H9 (cell line): ENCODE results near the gene FANK1. TPM values are rescaled to one million over a fixed set of nuclear protein-coding genes. Genes with fewer than 3 reads are reported as not detected.
A peak's percentile ranks its signal among the peaks of the same experiment; 100 is the strongest.

Experiments used
- DNase-seq: peaks from one replicate; pipeline ENCODE4 v3.0.0-alpha.2; 2017
- H2AFZ ChIP-seq: one replicate; pipeline ENCODE4 v1.6.1; 2013; ENCODE audit warnings: mild to moderate bottlenecking, low read length, control low read depth, moderate library complexity
- H2AK5ac ChIP-seq: 2 replicates; pipeline ENCODE4 v1.6.1; 2013; ENCODE audit warnings: low read length, control low read depth, mixed read lengths; ENCODE audit not compliant: insufficient read length
- H2BK120ac ChIP-seq: one replicate; pipeline ENCODE4 v1.6.1; 2013; ENCODE audit warnings: low read depth, mild to moderate bottlenecking, low read length, control low read depth, inconsistent platforms; ENCODE audit not compliant: poor library complexity, severe bottlenecking
- H2BK12ac ChIP-seq: 2 replicates; pipeline ENCODE4 v1.6.1; 2013; ENCODE audit warnings: low read length, control low read depth, mixed read lengths, low read depth; ENCODE audit not compliant: insufficient read length
- H2BK15ac ChIP-seq: 2 replicates; pipeline ENCODE4 v1.6.1; 2013; ENCODE audit warnings: low read depth, low read length, control low read depth
- H2BK20ac ChIP-seq: one replicate; pipeline ENCODE4 v1.6.1; 2013; ENCODE audit warnings: low read depth, mild to moderate bottlenecking, low read length, control low read depth, inconsistent platforms; ENCODE audit not compliant: poor library complexity, severe bottlenecking
- H2BK5ac ChIP-seq: 2 replicates; pipeline ENCODE4 v1.6.1; 2013; ENCODE audit warnings: low read length, control low read depth, mixed read lengths; ENCODE audit not compliant: insufficient read length
- H3K14ac ChIP-seq: 2 replicates; pipeline ENCODE4 v1.6.1; 2013; ENCODE audit warnings: low read length, control low read depth; ENCODE audit not compliant: insufficient read depth
- H3K18ac ChIP-seq: 2 replicates; pipeline ENCODE4 v1.6.1; 2013; ENCODE audit warnings: low read depth, mild to moderate bottlenecking, mixed read lengths, low read length, control low read depth; ENCODE audit not compliant: insufficient read length
- H3K23ac ChIP-seq: 2 replicates; pipeline ENCODE4 v1.6.1; 2013; ENCODE audit warnings: low read length, control low read depth, mixed read lengths, low read depth; ENCODE audit not compliant: insufficient read length
- H3K23me2 ChIP-seq: 2 replicates; pipeline ENCODE4 v1.6.1; 2013; ENCODE audit warnings: low read depth, mild to moderate bottlenecking, mixed read lengths, low read length, control low read depth; ENCODE audit not compliant: insufficient read length, poor library complexity, severe bottlenecking
- H3K27ac ChIP-seq: 2 replicates; pipeline ENCODE4 v1.5.1; 2013; ENCODE audit warnings: low read length, control low read depth, mixed read lengths, low read depth; ENCODE audit not compliant: insufficient read length
- H3K27me3 ChIP-seq: 2 replicates; pipeline ENCODE4 v1.6.1; 2013; ENCODE audit warnings: low read length, control low read depth, inconsistent platforms; ENCODE audit not compliant: insufficient read depth
- H3K4ac ChIP-seq: 2 replicates; pipeline ENCODE4 v1.6.1; 2013; ENCODE audit warnings: low read depth, mild to moderate bottlenecking, control low read depth, inconsistent platforms, low read length, moderate library complexity
- H3K4me1 ChIP-seq: 2 replicates; pipeline ENCODE4 v1.6.1; 2013; ENCODE audit warnings: low read length, control low read depth, inconsistent platforms; ENCODE audit not compliant: insufficient read depth
- H3K4me2 ChIP-seq: 2 replicates; pipeline ENCODE4 v1.6.1; 2013; ENCODE audit warnings: low read length, control low read depth, mixed read lengths; ENCODE audit not compliant: insufficient read length, insufficient read depth
- H3K56ac ChIP-seq: 2 replicates; pipeline ENCODE4 v1.6.1; 2013; ENCODE audit warnings: low read depth, mild to moderate bottlenecking, mixed read lengths, low read length, control low read depth; ENCODE audit not compliant: insufficient read length
- H3K79me1 ChIP-seq: 2 replicates; pipeline ENCODE4 v1.6.1; 2013; ENCODE audit warnings: low read depth, mild to moderate bottlenecking, moderate library complexity, low read length, control low read depth, inconsistent platforms; ENCODE audit not compliant: insufficient read depth, poor library complexity, severe bottlenecking
- H3K79me2 ChIP-seq: 2 replicates; pipeline ENCODE4 v1.6.1; 2013; ENCODE audit warnings: low read length, control low read depth, inconsistent platforms; ENCODE audit not compliant: insufficient read depth
- H3K9ac ChIP-seq: 2 replicates; pipeline ENCODE4 v1.6.1; 2013; ENCODE audit warnings: low read length, control low read depth, mixed read lengths; ENCODE audit not compliant: insufficient read length; ENCODE audit errors: extremely low read depth
- H3K9me3 ChIP-seq: one replicate; pipeline ENCODE4 v1.6.1; 2013; ENCODE audit warnings: low read depth, low read length, inconsistent platforms; ENCODE audit not compliant: control insufficient read depth
- H3T11ph ChIP-seq: one replicate; pipeline ENCODE4 v1.6.1; 2013; ENCODE audit warnings: mild to moderate bottlenecking, low read length, control low read depth, inconsistent platforms
- H4K20me1 ChIP-seq: one replicate; pipeline ENCODE4 v1.6.1; 2013; ENCODE audit not compliant: control insufficient read depth, insufficient read length, insufficient read depth
- H4K5ac ChIP-seq: 2 replicates; pipeline ENCODE4 v1.6.1; 2013; ENCODE audit warnings: low read depth, mild to moderate bottlenecking, mixed read lengths, low read length, control low read depth; ENCODE audit not compliant: insufficient read length
- H4K8ac ChIP-seq: replicated peaks from 2 replicates; pipeline ENCODE4 v1.6.1; 2013; ENCODE audit warnings: low read length, control low read depth, mixed read lengths, low read depth; ENCODE audit not compliant: insufficient read length
- H4K91ac ChIP-seq: 2 replicates; pipeline ENCODE4 v1.6.1; 2013; ENCODE audit warnings: low read depth, mild to moderate bottlenecking, moderate library complexity, mixed read lengths, low read length, control low read depth; ENCODE audit not compliant: insufficient read length
- H3K27ac Mint-ChIP-seq, 3 experiments: 2 replicates in 2 of 3; 3 replicates in 1 of 3; pipeline ENCODE4 v1.8.0; 2020 to 2021; ENCODE audit warnings: mixed read lengths in 3 of 3, mild to moderate bottlenecking in 1 of 3, moderate library complexity in 1 of 3
- H3K27me3 Mint-ChIP-seq: 2 replicates; pipeline ENCODE4 v1.8.0; 2021; ENCODE audit warnings: low read depth, mild to moderate bottlenecking, moderate library complexity, mixed read lengths
- H3K36me3 Mint-ChIP-seq, 3 experiments: 2 replicates in 2 of 3; 3 replicates in 1 of 3; pipeline ENCODE4 v1.8.0; 2020 to 2021; ENCODE audit warnings: low read depth in 3 of 3, mixed read lengths in 3 of 3; ENCODE audit not compliant: insufficient read depth in 1 of 3
- H3K4me1 Mint-ChIP-seq, 2 experiments: 2 replicates each; pipeline ENCODE4 v1.8.0; 2020; ENCODE audit warnings: mixed read lengths in 2 of 2
- H3K4me3 Mint-ChIP-seq, 2 experiments: 2 replicates in 1 of 2; 3 replicates in 1 of 2; pipeline ENCODE4 v1.8.0; 2020 to 2021; ENCODE audit warnings: mild to moderate bottlenecking in 2 of 2, mixed read lengths in 2 of 2, moderate library complexity in 1 of 2
- H3K9me3 Mint-ChIP-seq, 2 experiments: 2 replicates in 1 of 2; 3 replicates in 1 of 2; pipeline ENCODE4 v1.8.0; 2020; ENCODE audit warnings: mild to moderate bottlenecking in 2 of 2, mixed read lengths in 2 of 2, moderate library complexity in 1 of 2
- WGBS: extraction: QIAGEN DNeasy Blood & Tissue Kit; methylation state at CpG from one replicate; pipeline ENCODE4 v1.1.7; 2013; ENCODE audit warnings: missing lambda C conversion rate, low lambda C conversion rate, mixed read lengths; ENCODE audit not compliant: insufficient read length; ENCODE audit errors: extremely low coverage; 5-methylcytosine and 5-hydroxymethylcytosine counted together
- total RNA-seq: library from RNA; stranded (reverse); gene quantifications from 2 replicates; pipeline ENCODE4 v1.2.1, GENCODE V29; 2021
- TF ChIP-seq, protein P1 (sequence below): fragments of 200-600 bp; sonication (generic); conservative IDR thresholded peaks from 3 replicates; pipeline ENCODE4 v1.8.0; 2021; ENCODE audit warnings: antibody characterized with exemption, mild to moderate bottlenecking

FANK1 gene
- total RNA-seq, 1 experiment from 2014 or later, result 0.68 TPM

DNA sequence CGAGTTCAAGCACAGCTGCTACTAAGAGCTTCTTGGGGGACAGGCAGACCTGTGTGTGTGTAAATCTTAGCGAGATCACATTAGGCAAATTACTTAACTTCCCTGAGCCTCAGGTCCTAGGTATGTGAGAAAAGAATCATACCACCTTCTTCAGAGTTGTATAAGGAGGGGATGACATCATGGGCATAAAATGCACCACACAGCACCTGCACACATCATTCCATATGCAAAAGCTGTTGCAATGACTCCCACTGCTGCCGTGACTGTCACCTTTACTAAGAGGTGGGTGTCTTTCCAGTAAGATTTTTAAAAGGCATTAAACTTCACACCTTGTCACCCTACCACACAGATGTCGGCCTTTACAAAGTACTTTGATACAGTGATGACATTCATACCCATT, 146.0 kb downstream of the FANK1 start:
- Mint-ChIP-seq H3K4me1 (peaks cover 13 to 24% of the 10 kb centered on the region in 2 experiments), H3K9me3 (no peaks in the 10 kb centered on the region), H3K27ac (peak overlapping the region in 2 of 3 experiments; percentile 27 to 87; a peak in 4 of 7 replicates), H3K36me3 (no peaks in the 10 kb centered on the region; a peak in 1 of 7 replicates), H3K4me3 (no peak overlapping the region), H3K27me3 (no peaks in the 10 kb centered on the region)
- Histone ChIP-seq H3K79me2 (no peaks in the 10 kb centered on the region), H2BK5ac (no peak overlapping the region), H3K56ac (no peak overlapping the region), H4K8ac (no peak overlapping the region), H3K23ac (no peak overlapping the region), H3K27me3 (no peaks in the 10 kb centered on the region), H4K91ac (no peak overlapping the region), H2BK120ac (no peak overlapping the region), H3K9ac (no peak overlapping the region), H2BK15ac (no peak overlapping the region), H4K20me1 (no peaks in the 10 kb centered on the region), H3K79me1 (no peaks in the 10 kb centered on the region), H3K14ac (no peak overlapping the region; the same call in 1 of the 2 replicates), H2BK12ac (no peak overlapping the region), H2AK5ac (no peak overlapping the region), H3K23me2 (no peaks in the 10 kb centered on the region), H3K4me2 (no peak overlapping the region), H3K4me1 (no peaks in the 10 kb centered on the region), H3K9me3 (no peaks in the 10 kb centered on the region), H3T11ph (no peak overlapping the region), H2BK20ac (no peak overlapping the region), H3K18ac (no peak overlapping the region), H4K5ac (no peak overlapping the region), H2AFZ (no peak overlapping the region), H3K27ac (no peak overlapping the region), H3K4ac (no peak overlapping the region)
- no peak for DNase-seq
- TF ChIP-seq, protein P1, sequence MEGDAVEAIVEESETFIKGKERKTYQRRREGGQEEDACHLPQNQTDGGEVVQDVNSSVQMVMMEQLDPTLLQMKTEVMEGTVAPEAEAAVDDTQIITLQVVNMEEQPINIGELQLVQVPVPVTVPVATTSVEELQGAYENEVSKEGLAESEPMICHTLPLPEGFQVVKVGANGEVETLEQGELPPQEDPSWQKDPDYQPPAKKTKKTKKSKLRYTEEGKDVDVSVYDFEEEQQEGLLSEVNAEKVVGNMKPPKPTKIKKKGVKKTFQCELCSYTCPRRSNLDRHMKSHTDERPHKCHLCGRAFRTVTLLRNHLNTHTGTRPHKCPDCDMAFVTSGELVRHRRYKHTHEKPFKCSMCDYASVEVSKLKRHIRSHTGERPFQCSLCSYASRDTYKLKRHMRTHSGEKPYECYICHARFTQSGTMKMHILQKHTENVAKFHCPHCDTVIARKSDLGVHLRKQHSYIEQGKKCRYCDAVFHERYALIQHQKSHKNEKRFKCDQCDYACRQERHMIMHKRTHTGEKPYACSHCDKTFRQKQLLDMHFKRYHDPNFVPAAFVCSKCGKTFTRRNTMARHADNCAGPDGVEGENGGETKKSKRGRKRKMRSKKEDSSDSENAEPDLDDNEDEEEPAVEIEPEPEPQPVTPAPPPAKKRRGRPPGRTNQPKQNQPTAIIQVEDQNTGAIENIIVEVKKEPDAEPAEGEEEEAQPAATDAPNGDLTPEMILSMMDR, result no peak
- no CpG with 5 or more reads among the region's 4 CpGs for WGBS
